ENCODE data around the gene PPM1B. TPM values are rescaled to one million over a fixed set of nuclear protein-coding genes. Genes with fewer than 3 reads are reported as not detected.

PPM1B gene
- total and polyA plus RNA-seq, 2 of the 13 experiments (the other 11 are each of a cell fraction or from before 2014, with no cell fraction given): 24.4 to 25.0 TPM

DNA sequence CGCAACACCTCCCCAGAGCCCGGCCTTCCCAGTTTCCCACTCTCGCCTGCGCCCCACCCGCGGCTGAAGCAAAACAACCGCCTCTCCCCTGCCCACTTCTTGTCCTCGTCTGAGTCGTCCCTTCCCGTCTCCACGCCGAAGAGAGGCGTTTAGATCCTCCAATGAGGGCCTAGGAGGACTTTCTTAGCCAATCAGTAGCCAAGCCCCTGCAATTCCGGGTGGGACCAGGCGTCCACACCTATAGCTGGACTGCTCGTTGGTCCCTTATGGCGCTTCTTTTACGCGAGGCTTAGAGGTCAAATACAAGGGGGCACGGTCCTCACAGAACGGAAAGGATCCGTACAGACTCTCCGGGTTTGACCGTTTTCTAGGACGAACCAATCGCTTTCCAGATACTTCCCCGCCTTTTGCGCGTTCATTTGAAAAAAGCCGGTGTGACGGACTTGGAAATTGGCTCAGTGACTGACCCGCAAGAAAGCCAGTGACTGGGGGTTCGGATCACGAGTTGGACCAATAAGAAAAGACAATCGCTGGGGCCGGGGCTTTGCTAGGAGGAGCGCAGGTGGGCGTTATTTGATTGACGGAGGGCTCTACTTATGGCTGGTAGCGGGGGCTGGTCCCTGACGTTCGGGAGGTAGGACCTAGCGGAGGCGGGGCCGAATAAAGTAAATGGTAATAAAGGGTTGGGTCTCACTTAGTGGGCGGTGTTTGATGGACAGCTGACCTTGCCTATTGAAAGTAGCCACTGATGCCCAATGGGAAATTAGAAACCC lies 581 bp upstream of the PPM1B start (continued):
- TF ChIP-seq USF2 (IDR thresholded peaks at IDR 0.05; ENCODE audit: low read depth, low read length) (no peak), USF2 (CRISPR knock-in tag; IDR thresholded peaks at IDR 0.05; ENCODE audit: borderline replicate concordance) (no peak), ZNF205 (CRISPR knock-in tag; IDR thresholded peaks at IDR 0.05) (no peak; the same call in 1 of the 2 replicates), BRF2 (CRISPR knock-in tag; IDR thresholded peaks at IDR 0.05) (no peak), EZH2 (conservative IDR thresholded peaks at IDR 0.05; ENCODE audit: low read depth, low read length) (no peak), ZNF24 (IDR thresholded peaks at IDR 0.05) (no peak), ATF1 (CRISPR knock-in tag; IDR thresholded peaks at IDR 0.05) (peak; percentile 90), DPF2 (CRISPR knock-in tag; IDR thresholded peaks at IDR 0.05; ENCODE audit: borderline replicate concordance, low read depth) (no peak), ZSCAN25 (CRISPR knock-in tag; IDR thresholded peaks at IDR 0.05) (peak; percentile 97), ZNF138 (CRISPR knock-in tag; IDR thresholded peaks at IDR 0.05; ENCODE audit: low read depth) (no peak), PBX2 (CRISPR knock-in tag; IDR thresholded peaks at IDR 0.05) (peak; percentile 94), MBD4 (IDR thresholded peaks at IDR 0.05; ENCODE audit: borderline replicate concordance, low read length) (no peak), MTERF4 (CRISPR knock-in tag; IDR thresholded peaks at IDR 0.05) (no peak), PAF1 (CRISPR knock-in tag; IDR thresholded peaks at IDR 0.05) (no peak), HCFC1 (IDR thresholded peaks at IDR 0.05; ENCODE audit: low read depth, low read length) (no peak; the same call in 1 of the 2 replicates), IKZF4 (CRISPR knock-in tag; IDR thresholded peaks at IDR 0.05; ENCODE audit: borderline replicate concordance, low read depth, not compliant biosample characterization) (peak; percentile 89)
- TF ChIP-seq, protein P1, sequence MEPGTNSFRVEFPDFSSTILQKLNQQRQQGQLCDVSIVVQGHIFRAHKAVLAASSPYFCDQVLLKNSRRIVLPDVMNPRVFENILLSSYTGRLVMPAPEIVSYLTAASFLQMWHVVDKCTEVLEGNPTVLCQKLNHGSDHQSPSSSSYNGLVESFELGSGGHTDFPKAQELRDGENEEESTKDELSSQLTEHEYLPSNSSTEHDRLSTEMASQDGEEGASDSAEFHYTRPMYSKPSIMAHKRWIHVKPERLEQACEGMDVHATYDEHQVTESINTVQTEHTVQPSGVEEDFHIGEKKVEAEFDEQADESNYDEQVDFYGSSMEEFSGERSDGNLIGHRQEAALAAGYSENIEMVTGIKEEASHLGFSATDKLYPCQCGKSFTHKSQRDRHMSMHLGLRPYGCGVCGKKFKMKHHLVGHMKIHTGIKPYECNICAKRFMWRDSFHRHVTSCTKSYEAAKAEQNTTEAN (CRISPR knock-in tag; conservative IDR thresholded peaks at IDR 0.05): 0 out of 2 replicates have a peak, but pooled peaks have one; percentile 22
- TF ChIP-seq, protein P2, sequence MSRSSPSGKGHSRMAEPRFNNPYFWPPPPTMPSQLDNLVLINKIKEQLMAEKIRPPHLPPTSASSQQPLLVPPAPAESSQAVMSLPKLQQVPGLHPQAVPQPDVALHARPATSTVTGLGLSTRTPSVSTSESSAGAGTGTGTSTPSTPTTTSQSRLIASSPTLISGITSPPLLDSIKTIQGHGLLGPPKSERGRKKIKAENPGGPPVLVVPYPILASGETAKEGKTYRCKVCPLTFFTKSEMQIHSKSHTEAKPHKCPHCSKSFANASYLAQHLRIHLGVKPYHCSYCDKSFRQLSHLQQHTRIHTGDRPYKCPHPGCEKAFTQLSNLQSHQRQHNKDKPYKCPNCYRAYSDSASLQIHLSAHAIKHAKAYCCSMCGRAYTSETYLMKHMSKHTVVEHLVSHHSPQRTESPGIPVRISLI (CRISPR knock-in tag; IDR thresholded peaks at IDR 0.05; ENCODE audit: borderline replicate concordance): peak; percentile 54; the same call in 1 of the 2 replicates
- TF ChIP-seq, protein P3, sequence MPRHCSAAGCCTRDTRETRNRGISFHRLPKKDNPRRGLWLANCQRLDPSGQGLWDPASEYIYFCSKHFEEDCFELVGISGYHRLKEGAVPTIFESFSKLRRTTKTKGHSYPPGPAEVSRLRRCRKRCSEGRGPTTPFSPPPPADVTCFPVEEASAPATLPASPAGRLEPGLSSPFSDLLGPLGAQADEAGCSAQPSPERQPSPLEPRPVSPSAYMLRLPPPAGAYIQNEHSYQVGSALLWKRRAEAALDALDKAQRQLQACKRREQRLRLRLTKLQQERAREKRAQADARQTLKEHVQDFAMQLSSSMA (CRISPR knock-in tag; IDR thresholded peaks at IDR 0.05): 0 out of 2 replicates have a peak, but pooled peaks have one; percentile 11
